ENCODE results near the gene STAT5B. TPM values are rescaled to one million over a fixed set of nuclear protein-coding genes. Genes with fewer than 3 reads are reported as not detected.

Gene STAT5B
- total and polyA plus RNA-seq, 2 of the 13 experiments (the other 11 are each of a cell fraction or from before 2014, with no cell fraction given), result 21.0 to 42.8 TPM

DNA sequence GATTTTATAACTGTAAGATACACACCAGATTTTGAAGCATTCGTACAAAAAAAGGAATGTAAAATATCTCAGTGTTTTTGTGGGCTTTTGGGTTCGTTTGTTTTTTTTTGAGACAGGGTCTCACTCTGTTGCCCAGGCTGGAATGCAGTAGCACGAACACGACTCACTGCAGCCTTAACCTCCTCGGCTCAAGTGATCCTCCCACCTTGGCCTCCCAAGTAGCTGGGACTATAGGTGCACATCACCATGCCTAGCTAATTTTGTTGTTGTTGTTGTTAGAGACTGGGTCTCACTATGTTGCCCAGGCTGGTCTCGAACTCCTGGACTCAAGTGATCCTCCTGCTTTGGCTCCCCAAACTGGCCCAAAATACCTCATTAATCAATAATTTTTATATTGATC, 15.9 kb downstream of the STAT5B start:
- Histone ChIP-seq H3K4me2 (ENCODE audit: low read depth, low read length) (no peak overlapping the region), H3K9me3 (ENCODE audit: low read length) (no peaks in the 10 kb centered on the region), H2AFZ (ENCODE audit: low read length) (no peak overlapping the region), H3K36me3 (replicated peaks in 1 of 2; ENCODE audit: control insufficient read depth in 1 of 2, insufficient read depth in 2 of 2, low read length in 2 of 2) (no peaks in the 10 kb centered on the region), H3K4me3 (replicated peaks in 1 of 3; ENCODE audit: insufficient read depth in 1 of 3, low read depth in 2 of 3, low read length in 3 of 3) (no peak overlapping the region), H3K9ac (ENCODE audit: insufficient read depth, low read depth, low read length) (no peak overlapping the region), H3K4me1 (ENCODE audit: insufficient read depth, low read length) (no peaks in the 10 kb centered on the region), H4K20me1 (ENCODE audit: insufficient read depth, low read length) (no peaks in the 10 kb centered on the region), H3K27me3 (ENCODE audit: control insufficient read depth in 1 of 2, insufficient read depth in 2 of 2, low read length in 2 of 2) (no peaks in the 10 kb centered on the region), H3K27ac (ENCODE audit: extremely low read length, insufficient read depth, low read length) (no peak overlapping the region), H3K79me2 (ENCODE audit: insufficient read depth, low read length) (peaks cover 10% of the 10 kb centered on the region)
- ChIA-PET CTCF (ENCODE audit: low intra/inter-chr PET ratio, low total read pairs) (no interaction called here), POLR2A (interaction anchor here (0.7 kb wide), 1 partner anchor 12 kb away, joined by 3 read pairs; no protein-coding TSS in a partner anchor)
- TF ChIP-seq ZNF121 (CRISPR knock-in tag; IDR thresholded peaks at IDR 0.05) (0 out of 2 replicates have a peak, but pooled peaks have one; percentile 53), CHCHD3 (CRISPR knock-in tag; IDR thresholded peaks at IDR 0.05) (no peak)
- no peak for ATAC-seq
- in situ Hi-C loops (cut with HindIII; ENCODE audit: extremely low pct_ligation_motif_present, low pct_unique_long_range_greater_than_20kb) (no loop called here), intact Hi-C loops (cut with micrococcal nuclease; ENCODE audit: unreplicated experiment) (no loop called here)
- DNase-seq (ENCODE audit: low spot score), result no peak
- BruUV-seq (replicated peaks), result no TSS peak
- FAIRE-seq, result no peak
- WGBS (ENCODE audit: low lambda C conversion rate), result 96% methylated on average over 6 of the region's 6 CpGs

DNA sequence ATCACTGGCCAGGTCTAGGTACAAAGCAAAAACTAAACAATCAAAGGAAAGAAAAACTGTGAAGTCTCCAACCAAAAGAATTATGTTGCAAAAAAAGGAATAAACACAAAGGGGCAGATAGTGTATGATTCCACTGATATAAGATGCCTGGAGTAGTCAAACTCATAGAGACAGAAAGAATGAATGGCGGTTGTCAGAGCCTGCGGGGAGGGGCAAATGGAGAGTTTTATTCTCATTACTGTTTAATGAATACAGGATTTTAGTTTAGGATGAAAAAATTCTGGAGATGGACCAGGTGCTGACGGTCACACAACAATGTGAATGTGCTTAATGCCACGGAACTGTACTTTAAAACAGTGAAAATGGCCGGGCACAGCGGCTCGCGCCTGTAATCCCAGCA, 20.7 kb downstream of the STAT5B start:
- BruUV-seq (replicated peaks), result no TSS peak
- H3K4me2 ChIP-seq (ENCODE audit: low read depth, low read length), result no peak overlapping the region
- peaks cover 3% of the 10 kb centered on the region for H3K79me2 ChIP-seq (ENCODE audit: insufficient read depth, low read length)
- H3K4me1 ChIP-seq (ENCODE audit: insufficient read depth, low read length), result no peaks in the 10 kb centered on the region; the same call in 1 of the 2 replicates
- ChIA-PET CTCF (ENCODE audit: low intra/inter-chr PET ratio, low total read pairs) (no interaction called here), POLR2A (no interaction called here)
- intact Hi-C loops (cut with micrococcal nuclease; ENCODE audit: unreplicated experiment), result no loop called here
- FAIRE-seq, result no peak
- no peaks in the 10 kb centered on the region for H3K9me3 ChIP-seq (ENCODE audit: low read length)
- TF ChIP-seq, protein P1, sequence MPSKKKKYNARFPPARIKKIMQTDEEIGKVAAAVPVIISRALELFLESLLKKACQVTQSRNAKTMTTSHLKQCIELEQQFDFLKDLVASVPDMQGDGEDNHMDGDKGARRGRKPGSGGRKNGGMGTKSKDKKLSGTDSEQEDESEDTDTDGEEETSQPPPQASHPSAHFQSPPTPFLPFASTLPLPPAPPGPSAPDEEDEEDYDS (CRISPR knock-in tag; IDR thresholded peaks at IDR 0.05), result no peak
- TF ChIP-seq, protein P2, sequence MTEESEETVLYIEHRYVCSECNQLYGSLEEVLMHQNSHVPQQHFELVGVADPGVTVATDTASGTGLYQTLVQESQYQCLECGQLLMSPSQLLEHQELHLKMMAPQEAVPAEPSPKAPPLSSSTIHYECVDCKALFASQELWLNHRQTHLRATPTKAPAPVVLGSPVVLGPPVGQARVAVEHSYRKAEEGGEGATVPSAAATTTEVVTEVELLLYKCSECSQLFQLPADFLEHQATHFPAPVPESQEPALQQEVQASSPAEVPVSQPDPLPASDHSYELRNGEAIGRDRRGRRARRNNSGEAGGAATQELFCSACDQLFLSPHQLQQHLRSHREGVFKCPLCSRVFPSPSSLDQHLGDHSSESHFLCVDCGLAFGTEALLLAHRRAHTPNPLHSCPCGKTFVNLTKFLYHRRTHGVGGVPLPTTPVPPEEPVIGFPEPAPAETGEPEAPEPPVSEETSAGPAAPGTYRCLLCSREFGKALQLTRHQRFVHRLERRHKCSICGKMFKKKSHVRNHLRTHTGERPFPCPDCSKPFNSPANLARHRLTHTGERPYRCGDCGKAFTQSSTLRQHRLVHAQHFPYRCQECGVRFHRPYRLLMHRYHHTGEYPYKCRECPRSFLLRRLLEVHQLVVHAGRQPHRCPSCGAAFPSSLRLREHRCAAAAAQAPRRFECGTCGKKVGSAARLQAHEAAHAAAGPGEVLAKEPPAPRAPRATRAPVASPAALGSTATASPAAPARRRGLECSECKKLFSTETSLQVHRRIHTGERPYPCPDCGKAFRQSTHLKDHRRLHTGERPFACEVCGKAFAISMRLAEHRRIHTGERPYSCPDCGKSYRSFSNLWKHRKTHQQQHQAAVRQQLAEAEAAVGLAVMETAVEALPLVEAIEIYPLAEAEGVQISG (CRISPR knock-in tag; IDR thresholded peaks at IDR 0.05), result no peak
- no peak for TF ChIP-seq ZFYVE20 (CRISPR knock-in tag; IDR thresholded peaks at IDR 0.05; ENCODE audit: borderline replicate concordance, low read depth)
- no peak for TF ChIP-seq MED1 (CRISPR knock-in tag; IDR thresholded peaks at IDR 0.05)
- no peak for TF ChIP-seq KDM5B (CRISPR knock-in tag; IDR thresholded peaks at IDR 0.05; ENCODE audit: borderline replicate concordance)
- TF ChIP-seq MEIS1 (CRISPR knock-in tag; IDR thresholded peaks at IDR 0.05; ENCODE audit: borderline replicate concordance), result no peak
- no peak for TF ChIP-seq TCF7 (IDR thresholded peaks at IDR 0.05; ENCODE audit: low read depth)
- no peaks in the 10 kb centered on the region for H3K36me3 ChIP-seq (replicated peaks in 1 of 2; ENCODE audit: control insufficient read depth in 1 of 2, insufficient read depth in 2 of 2, low read length in 2 of 2)
- in situ Hi-C loops (cut with HindIII; ENCODE audit: extremely low pct_ligation_motif_present, low pct_unique_long_range_greater_than_20kb), result no loop called here
- H3K27ac ChIP-seq (ENCODE audit: extremely low read length, insufficient read depth, low read length), result no peak overlapping the region
- H3K9ac ChIP-seq (ENCODE audit: insufficient read depth, low read depth, low read length), result no peak overlapping the region
- 97% methylated on average over 8 of the region's 8 CpGs for WGBS (ENCODE audit: low lambda C conversion rate)
- ATAC-seq, result no peak
- H2AFZ ChIP-seq (ENCODE audit: low read length), result no peak overlapping the region
- DNase-seq (ENCODE audit: low spot score), result no peak
- no peaks in the 10 kb centered on the region for H4K20me1 ChIP-seq (ENCODE audit: insufficient read depth, low read length)
- no peaks in the 10 kb centered on the region for H3K27me3 ChIP-seq (ENCODE audit: control insufficient read depth in 1 of 2, insufficient read depth in 2 of 2, low read length in 2 of 2)
- no peak overlapping the region for H3K4me3 ChIP-seq (replicated peaks in 1 of 3; ENCODE audit: insufficient read depth in 1 of 3, low read depth in 2 of 3, low read length in 3 of 3)
